GM12872 (cell line): ENCODE data around the gene CHN2.

Source experiments
- TF ChIP-seq, protein P1 (sequence below): IDR thresholded peaks from 3 replicates; pipeline ENCODE4 v1.5.1; 2011; ENCODE audit warnings: low read depth, mild to moderate bottlenecking, low read length, moderate library complexity; ENCODE audit not compliant: insufficient read depth

CHN2 gene

GRCh38 chr7:29516491-29516890 lies 321.9 kb downstream of the CHN2 start:
- TF ChIP-seq, protein P1, sequence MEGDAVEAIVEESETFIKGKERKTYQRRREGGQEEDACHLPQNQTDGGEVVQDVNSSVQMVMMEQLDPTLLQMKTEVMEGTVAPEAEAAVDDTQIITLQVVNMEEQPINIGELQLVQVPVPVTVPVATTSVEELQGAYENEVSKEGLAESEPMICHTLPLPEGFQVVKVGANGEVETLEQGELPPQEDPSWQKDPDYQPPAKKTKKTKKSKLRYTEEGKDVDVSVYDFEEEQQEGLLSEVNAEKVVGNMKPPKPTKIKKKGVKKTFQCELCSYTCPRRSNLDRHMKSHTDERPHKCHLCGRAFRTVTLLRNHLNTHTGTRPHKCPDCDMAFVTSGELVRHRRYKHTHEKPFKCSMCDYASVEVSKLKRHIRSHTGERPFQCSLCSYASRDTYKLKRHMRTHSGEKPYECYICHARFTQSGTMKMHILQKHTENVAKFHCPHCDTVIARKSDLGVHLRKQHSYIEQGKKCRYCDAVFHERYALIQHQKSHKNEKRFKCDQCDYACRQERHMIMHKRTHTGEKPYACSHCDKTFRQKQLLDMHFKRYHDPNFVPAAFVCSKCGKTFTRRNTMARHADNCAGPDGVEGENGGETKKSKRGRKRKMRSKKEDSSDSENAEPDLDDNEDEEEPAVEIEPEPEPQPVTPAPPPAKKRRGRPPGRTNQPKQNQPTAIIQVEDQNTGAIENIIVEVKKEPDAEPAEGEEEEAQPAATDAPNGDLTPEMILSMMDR: no peak

DNA sequence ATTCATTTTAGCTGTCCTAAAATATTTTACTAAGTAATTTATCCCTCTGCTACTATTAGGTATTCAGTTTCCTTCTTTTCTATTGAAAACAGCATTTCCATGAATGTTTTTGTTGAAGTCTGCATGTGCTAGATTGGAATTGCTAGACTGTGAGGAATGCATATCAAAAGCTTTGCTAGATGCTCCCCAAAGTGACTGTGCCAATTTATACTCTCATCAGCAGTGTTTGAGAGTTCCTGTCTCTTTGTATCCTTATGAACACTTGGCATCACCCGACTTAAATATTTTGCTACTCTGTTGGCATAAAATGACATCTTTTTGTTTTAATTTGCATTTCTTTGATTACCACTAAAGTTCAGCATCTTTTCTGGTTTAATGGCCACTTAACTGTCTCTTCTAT lies 324.0 kb downstream of the CHN2 start:
- TF ChIP-seq, protein P1: no peak

DNA sequence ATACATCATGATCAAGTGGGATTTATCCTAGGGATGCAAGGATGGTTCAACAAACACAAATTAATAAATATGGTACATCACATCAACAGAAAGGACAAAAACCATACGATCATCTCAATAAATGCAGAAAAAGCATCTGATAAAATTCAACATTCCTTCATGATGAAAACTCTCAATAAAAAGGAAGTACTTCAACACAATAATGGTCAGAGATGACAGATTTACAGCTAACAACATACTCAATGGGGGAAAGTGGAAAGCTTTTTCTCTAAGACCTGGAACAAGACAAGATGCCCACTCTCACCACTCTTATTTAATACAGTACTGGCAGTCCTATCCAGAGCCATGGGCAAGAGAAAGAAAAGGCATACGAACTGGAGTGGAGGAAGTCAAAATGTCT lies 329.2 kb downstream of the CHN2 start:
- TF ChIP-seq, protein P1: no peak

DNA sequence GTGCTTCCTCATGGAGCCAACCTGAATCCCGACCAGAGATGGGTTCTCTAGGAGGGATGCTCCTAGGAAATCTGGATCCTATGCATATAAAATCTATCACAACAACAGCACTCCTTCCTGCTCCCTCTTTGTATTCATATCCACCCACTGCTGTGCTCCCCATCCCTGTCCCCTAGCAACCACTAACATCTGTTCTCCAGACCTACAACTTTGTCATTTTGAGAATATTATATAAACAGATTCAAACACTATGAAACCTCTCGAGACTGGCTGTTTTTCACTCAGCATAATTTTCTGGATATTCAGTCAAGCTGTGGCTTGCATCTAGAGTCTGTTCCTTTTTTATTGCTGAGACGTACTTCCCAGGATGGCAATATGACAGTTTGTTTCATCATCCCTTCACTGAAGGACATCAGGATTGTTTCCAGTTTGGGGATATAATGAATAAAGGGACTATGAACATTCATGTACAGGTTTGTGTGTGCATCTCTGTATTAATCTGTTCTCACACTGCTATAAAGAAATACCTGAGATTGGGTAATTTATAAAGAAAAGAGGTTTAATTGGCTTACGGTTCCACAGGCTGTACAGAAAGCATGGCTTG lies 333.0 kb downstream of the CHN2 start:
- TF ChIP-seq, protein P1: no peak
